Neuronal stem cell (in vitro differentiated cells): ENCODE data around the gene IL19.
A peak's percentile ranks its signal among the peaks of the same experiment; 100 is the strongest.

Experiments
- DNase-seq: peaks from one replicate; pipeline ENCODE4 v3.0.0-alpha.2; 2013; ENCODE audit warnings: low spot score
- H2AFZ ChIP-seq: one replicate; pipeline ENCODE4 v1.6.1; 2013; ENCODE audit warnings: mild to moderate bottlenecking, low read length, inconsistent platforms
- H2AK5ac ChIP-seq: 2 replicates; pipeline ENCODE4 v1.6.1; 2013; ENCODE audit warnings: low read depth, mild to moderate bottlenecking, inconsistent platforms, low read length, moderate library complexity, mixed read lengths
- H2BK120ac ChIP-seq: 2 replicates; pipeline ENCODE4 v1.6.1; 2013; ENCODE audit warnings: low read depth, mild to moderate bottlenecking, inconsistent platforms, low read length, moderate library complexity, mixed read lengths
- H2BK12ac ChIP-seq: one replicate; pipeline ENCODE4 v1.6.1; 2013; ENCODE audit warnings: low read length, inconsistent platforms
- H2BK15ac ChIP-seq: 2 replicates; pipeline ENCODE4 v1.6.1; 2013; ENCODE audit warnings: mild to moderate bottlenecking, low read length, inconsistent platforms, mixed read lengths
- H2BK5ac ChIP-seq: one replicate; pipeline ENCODE4 v1.6.1; 2013; ENCODE audit warnings: inconsistent platforms, mild to moderate bottlenecking, low read length, moderate library complexity
- H3K14ac ChIP-seq: one replicate; pipeline ENCODE4 v1.6.1; 2013; ENCODE audit warnings: low read length, inconsistent platforms
- H3K18ac ChIP-seq: 2 replicates; pipeline ENCODE4 v1.6.1; 2013; ENCODE audit warnings: low read length, inconsistent platforms
- H3K23ac ChIP-seq: 2 replicates; pipeline ENCODE4 v1.6.1; 2013; ENCODE audit warnings: low read depth, mild to moderate bottlenecking, mixed read lengths, low read length, inconsistent platforms; ENCODE audit not compliant: poor library complexity
- H3K27ac ChIP-seq: replicated peaks from 3 replicates; pipeline ENCODE4 v1.5.1; 2013; ENCODE audit warnings: low read length, inconsistent platforms
- H3K27me3 ChIP-seq, 3 experiments: 2 replicates each; pipeline ENCODE4 v1.6.1; 2013; ENCODE audit warnings: low read length in 3 of 3, mild to moderate bottlenecking in 2 of 3, inconsistent platforms in 1 of 3, low read depth in 1 of 3, mixed read lengths in 1 of 3, moderate library complexity in 1 of 3; ENCODE audit not compliant: control insufficient read depth in 3 of 3, insufficient read depth in 3 of 3
- H3K36me3 ChIP-seq, 2 donors: replicated peaks in 1 of 2; 2 replicates each; pipeline ENCODE4 v1.6.1; 2013; ENCODE audit warnings: low read length in 2 of 2; ENCODE audit not compliant: control insufficient read depth in 2 of 2, insufficient read depth in 2 of 2
- H3K4ac ChIP-seq: 2 replicates; pipeline ENCODE4 v1.6.1; 2013; ENCODE audit warnings: inconsistent platforms, mild to moderate bottlenecking, low read length, moderate library complexity
- H3K4me1 ChIP-seq, 2 donors: 1 replicate in 1 of 2; 2 replicates in 1 of 2; pipeline ENCODE4 v1.6.1; 2013; ENCODE audit warnings: low read length in 2 of 2, low read depth in 1 of 2; ENCODE audit not compliant: control insufficient read depth in 2 of 2, insufficient read depth in 1 of 2
- H3K4me2 ChIP-seq: one replicate; pipeline ENCODE4 v1.6.1; 2013; ENCODE audit warnings: mild to moderate bottlenecking, low read length, inconsistent platforms; ENCODE audit not compliant: insufficient read depth, poor library complexity, severe bottlenecking
- H3K4me3 ChIP-seq, 2 donors: 2 replicates each; pipeline ENCODE4 v1.5.1; 2013; ENCODE audit warnings: low read length in 2 of 2, mild to moderate bottlenecking in 2 of 2, inconsistent platforms in 1 of 2, moderate library complexity in 1 of 2
- H3K79me1 ChIP-seq: one replicate; pipeline ENCODE4 v1.6.1; 2013; ENCODE audit warnings: low read depth, mild to moderate bottlenecking, inconsistent platforms, low read length, moderate library complexity
- H3K9ac ChIP-seq: one replicate; pipeline ENCODE4 v1.6.1; 2013; ENCODE audit warnings: mild to moderate bottlenecking, low read depth, low read length, inconsistent platforms; ENCODE audit not compliant: poor library complexity
- H3K9me3 ChIP-seq, 2 donors: replicated peaks in 1 of 2; 2 replicates each; pipeline versions ENCODE3 to v1.6.1; 2013; ENCODE audit warnings: low read length in 2 of 2, mild to moderate bottlenecking in 2 of 2, inconsistent platforms in 1 of 2, low read depth in 1 of 2, mixed read lengths in 1 of 2, moderate library complexity in 1 of 2; ENCODE audit not compliant: control insufficient read depth in 2 of 2, insufficient read depth in 1 of 2
- H4K8ac ChIP-seq: one replicate; pipeline ENCODE4 v1.6.1; 2013; ENCODE audit warnings: low read depth, mild to moderate bottlenecking, inconsistent platforms, low read length, moderate library complexity
- H4K91ac ChIP-seq: one replicate; pipeline ENCODE4 v1.6.1; 2013; ENCODE audit warnings: low read length, low read depth, mild to moderate bottlenecking, inconsistent platforms; ENCODE audit not compliant: poor library complexity
- WGBS, 2 donors: extraction: QIAGEN DNeasy Blood & Tissue Kit; methylation state at CpG; one replicate each; pipeline ENCODE4 v1.1.7; 2013; ENCODE audit warnings: missing lambda C conversion rate in 2 of 2, mixed read lengths in 1 of 2; ENCODE audit not compliant: insufficient read length in 2 of 2, insufficient replicate concordance in 1 of 2; ENCODE audit errors: extremely low coverage in 2 of 2; 5-methylcytosine and 5-hydroxymethylcytosine counted together

IL19 gene

DNA sequence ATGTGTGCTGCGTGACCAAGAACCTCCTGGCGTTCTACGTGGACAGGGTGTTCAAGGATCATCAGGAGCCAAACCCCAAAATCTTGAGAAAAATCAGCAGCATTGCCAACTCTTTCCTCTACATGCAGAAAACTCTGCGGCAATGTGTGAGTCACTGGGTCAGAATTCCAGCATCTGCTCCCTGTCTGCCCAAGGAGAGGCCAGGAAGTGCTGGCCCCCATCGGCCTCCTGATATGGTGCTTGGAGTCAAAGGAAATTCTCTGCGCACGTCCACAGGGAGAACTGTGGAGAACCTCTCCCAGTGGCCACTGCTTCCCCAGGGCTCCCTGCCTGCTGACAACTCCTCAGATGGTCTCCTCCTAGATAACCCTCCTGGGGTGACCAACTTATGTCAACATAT lies 69.3 kb downstream of the IL19 start:
- H3K18ac ChIP-seq, result no peak overlapping the region
- H2BK120ac ChIP-seq, result no peak overlapping the region
- H2BK12ac ChIP-seq, result no peak overlapping the region
- H3K14ac ChIP-seq, result no peak overlapping the region
- no peak for DNase-seq
- H3K27me3 ChIP-seq, result peaks cover 0 to 26% (median 0%) of the 10 kb centered on the region in 3 experiments
- H3K9me3 ChIP-seq, result no peaks in the 10 kb centered on the region
- no peak overlapping the region for H3K4me2 ChIP-seq
- H2BK15ac ChIP-seq, result no peak overlapping the region
- no peak overlapping the region for H3K23ac ChIP-seq
- H3K4me3 ChIP-seq, result no peak overlapping the region
- peaks cover 3% of the 10 kb centered on the region in 2 donors for H3K4me1 ChIP-seq
- no peak overlapping the region for H3K27ac ChIP-seq
- no peak overlapping the region for H4K8ac ChIP-seq
- WGBS, 2 donors, result no CpG with 5 or more reads among the region's 7 CpGs
- no peaks in the 10 kb centered on the region for H3K36me3 ChIP-seq
- no peak overlapping the region for H2BK5ac ChIP-seq
- H3K9ac ChIP-seq, result no peak overlapping the region
- no peak overlapping the region for H2AK5ac ChIP-seq
- H2AFZ ChIP-seq, result no peak overlapping the region
- no peaks in the 10 kb centered on the region for H3K79me1 ChIP-seq
- no peak overlapping the region for H3K4ac ChIP-seq
- no peak overlapping the region for H4K91ac ChIP-seq

DNA sequence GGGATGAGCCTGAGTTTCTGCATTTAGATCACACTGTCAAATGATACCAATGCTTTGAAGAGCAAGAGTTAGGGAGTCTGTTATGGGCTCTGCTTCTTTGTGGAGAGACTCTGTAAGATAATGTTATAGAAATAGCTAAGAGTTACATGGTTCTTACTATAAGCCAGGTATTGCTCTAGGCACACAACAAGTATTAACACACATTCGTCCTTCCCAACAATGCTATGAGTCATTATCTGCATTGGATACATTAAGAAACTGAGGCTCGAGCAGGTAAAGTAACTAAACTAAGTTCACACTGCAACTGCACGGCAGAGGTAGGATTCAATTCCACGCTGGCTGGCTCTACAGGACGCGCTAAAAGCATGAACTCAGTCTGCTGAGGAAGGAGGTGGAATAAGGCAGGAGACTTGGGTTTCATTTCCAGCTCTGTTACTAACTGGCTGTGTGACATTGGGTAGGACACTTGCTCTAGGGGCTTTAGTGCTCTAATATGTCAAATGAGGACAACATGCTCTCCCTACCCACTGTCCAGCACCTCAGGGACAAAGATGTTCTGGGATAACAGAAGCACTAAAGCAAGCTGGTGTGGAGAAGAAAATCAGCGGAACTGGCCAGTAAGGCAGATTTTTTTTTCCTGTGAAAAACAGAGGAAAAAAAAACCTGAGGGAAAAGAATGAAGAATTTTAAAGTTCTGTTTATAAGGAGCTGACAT lies 71.2 kb downstream of the IL19 start:
- whole genome bisulfite sequencing, 2 donors, result no CpG with 5 or more reads among the region's 7 CpGs
- Histone ChIP-seq H3K4me2 (no peak overlapping the region), H3K14ac (no peak overlapping the region), H2BK120ac (no peak overlapping the region), H2AFZ (no peak overlapping the region), H3K27me3 (peaks cover 0 to 22% (median 0%) of the 10 kb centered on the region in 3 experiments), H3K18ac (no peak overlapping the region), H3K4me3 (no peak overlapping the region), H4K8ac (no peak overlapping the region), H3K4ac (no peak overlapping the region), H3K27ac (no peak overlapping the region), H3K9ac (no peak overlapping the region), H4K91ac (no peak overlapping the region), H3K79me1 (no peaks in the 10 kb centered on the region), H3K9me3 (no peaks in the 10 kb centered on the region), H3K36me3 (no peaks in the 10 kb centered on the region), H2BK5ac (no peak overlapping the region), H3K23ac (no peak overlapping the region), H2BK12ac (no peak overlapping the region), H2AK5ac (no peak overlapping the region), H2BK15ac (no peak overlapping the region), H3K4me1 (peaks cover 3 to 5% of the 10 kb centered on the region in 2 donors)
- no peak for DNase-seq

DNA sequence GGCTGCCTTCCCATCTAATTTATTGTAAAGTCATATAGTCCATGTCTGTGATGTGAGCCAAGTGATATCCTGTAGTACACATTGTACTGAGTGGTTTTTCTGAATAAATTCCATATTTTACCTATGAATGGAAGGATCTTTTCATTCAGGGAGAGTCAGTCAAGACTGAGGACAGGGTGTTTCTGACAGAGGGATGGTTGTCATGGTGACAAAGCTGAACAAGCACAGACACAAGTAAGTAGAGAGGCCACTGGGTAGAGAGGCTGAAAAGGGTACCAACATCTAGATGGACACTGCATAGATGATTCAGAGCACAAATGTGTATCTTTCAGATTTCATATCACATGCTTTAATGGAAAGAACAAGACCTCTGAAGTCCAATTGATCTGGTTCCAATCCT lies 72.3 kb downstream of the IL19 start:
- H3K9me3 ChIP-seq, result no peaks in the 10 kb centered on the region
- H2BK12ac ChIP-seq, result no peak overlapping the region
- peak; percentile 17 for DNase-seq
- no peak overlapping the region for H2AK5ac ChIP-seq
- H2BK120ac ChIP-seq, result no peak overlapping the region
- H3K4me3 ChIP-seq, result no peak overlapping the region
- H3K14ac ChIP-seq, result no peak overlapping the region
- no peaks in the 10 kb centered on the region for H3K79me1 ChIP-seq
- H3K27ac ChIP-seq, result no peak overlapping the region
- H3K23ac ChIP-seq, result no peak overlapping the region
- no peaks in the 10 kb centered on the region for H3K36me3 ChIP-seq
- H2BK15ac ChIP-seq, result no peak overlapping the region
- H3K4me1 ChIP-seq, result peaks cover 3 to 5% of the 10 kb centered on the region in 2 donors
- no peak overlapping the region for H2AFZ ChIP-seq
- H3K4me2 ChIP-seq, result no peak overlapping the region
- no peak overlapping the region for H4K8ac ChIP-seq
- no peak overlapping the region for H2BK5ac ChIP-seq
- H3K4ac ChIP-seq, result no peak overlapping the region
- H3K27me3 ChIP-seq, result peaks cover 0 to 15% (median 0%) of the 10 kb centered on the region in 3 experiments
- H3K18ac ChIP-seq, result no peak overlapping the region
- H3K9ac ChIP-seq, result no peak overlapping the region
- H4K91ac ChIP-seq, result no peak overlapping the region

DNA sequence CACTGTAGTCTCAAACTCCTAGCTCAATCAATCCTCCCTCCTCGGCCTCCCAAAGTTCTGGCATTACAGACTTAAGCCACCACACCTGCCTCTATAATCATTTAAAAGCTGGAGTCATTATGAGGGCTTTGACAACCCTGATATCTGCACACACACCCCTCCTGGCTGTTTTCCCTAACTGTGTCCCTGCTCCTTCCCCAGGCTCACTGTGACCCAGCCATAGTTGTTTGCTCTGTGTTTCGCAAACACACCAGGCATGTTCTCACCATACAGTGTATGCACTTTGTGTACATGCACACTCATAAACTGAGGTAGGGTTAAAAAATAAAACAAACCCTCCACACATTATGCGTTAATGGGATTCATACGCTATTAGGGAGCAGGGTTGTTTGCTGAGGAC lies 73.1 kb downstream of the IL19 start:
- H3K36me3 ChIP-seq, result no peaks in the 10 kb centered on the region
- H2BK5ac ChIP-seq, result no peak overlapping the region
- no peak overlapping the region for H2AK5ac ChIP-seq
- peak overlapping the region; percentile 6 for H3K9ac ChIP-seq
- H2BK120ac ChIP-seq, result no peak overlapping the region
- H3K4me2 ChIP-seq, result no peak overlapping the region
- H3K4ac ChIP-seq, result no peak overlapping the region
- no peaks in the 10 kb centered on the region for H3K9me3 ChIP-seq
- no peak for DNase-seq
- H2AFZ ChIP-seq, result no peak overlapping the region
- H3K79me1 ChIP-seq, result no peaks in the 10 kb centered on the region
- H3K27ac ChIP-seq, result no peak overlapping the region
- no CpG with 5 or more reads among the region's 4 CpGs for WGBS, 2 donors
- no peak overlapping the region for H3K18ac ChIP-seq
- peak overlapping the region; percentile 72 for H3K14ac ChIP-seq
- no peak overlapping the region for H2BK15ac ChIP-seq
- no peak overlapping the region for H2BK12ac ChIP-seq
- H4K91ac ChIP-seq, result no peak overlapping the region
- H4K8ac ChIP-seq, result no peak overlapping the region
- peaks cover 0 to 13% (median 0%) of the 10 kb centered on the region in 3 experiments for H3K27me3 ChIP-seq
- H3K23ac ChIP-seq, result no peak overlapping the region
- no peak overlapping the region for H3K4me3 ChIP-seq
- H3K4me1 ChIP-seq, result peaks cover 3 to 5% of the 10 kb centered on the region in 2 donors
